Vagina (tissue), 2 donors: Measurements from ENCODE around the gene MTX1.

ENCODE experiments used
- POLR2A ChIP-seq, 2 donors: fragments of 450-650 bp; IDR thresholded peaks; one replicate each; pipeline ENCODE4 v1.6.1; 2017; ENCODE audit warnings: antibody characterized with exemption in 2 of 2, mild to moderate bottlenecking in 2 of 2, moderate library complexity in 2 of 2
- POLR2AphosphoS5 ChIP-seq, 2 donors: sonication (generic); formaldehyde crosslinking; IDR thresholded peaks; one replicate each; pipeline ENCODE4 v1.9.0; 2017; ENCODE audit warnings: antibody characterized with exemption in 2 of 2, mild to moderate bottlenecking in 2 of 2, low read depth in 1 of 2; ENCODE audit not compliant: insufficient read depth in 1 of 2
- TF ChIP-seq, protein P1 (sequence below), 3 experiments: fragments of 450-650 bp in 2 of 3; fragments of 200-600 bp in 1 of 3; sonication (generic) in 1 of 3; IDR thresholded peaks; one replicate each; pipeline ENCODE4 v1.5.1; 2017 to 2019; ENCODE audit warnings: antibody characterized with exemption in 3 of 3, mild to moderate bottlenecking in 2 of 3, moderate library complexity in 2 of 3

DNA sequence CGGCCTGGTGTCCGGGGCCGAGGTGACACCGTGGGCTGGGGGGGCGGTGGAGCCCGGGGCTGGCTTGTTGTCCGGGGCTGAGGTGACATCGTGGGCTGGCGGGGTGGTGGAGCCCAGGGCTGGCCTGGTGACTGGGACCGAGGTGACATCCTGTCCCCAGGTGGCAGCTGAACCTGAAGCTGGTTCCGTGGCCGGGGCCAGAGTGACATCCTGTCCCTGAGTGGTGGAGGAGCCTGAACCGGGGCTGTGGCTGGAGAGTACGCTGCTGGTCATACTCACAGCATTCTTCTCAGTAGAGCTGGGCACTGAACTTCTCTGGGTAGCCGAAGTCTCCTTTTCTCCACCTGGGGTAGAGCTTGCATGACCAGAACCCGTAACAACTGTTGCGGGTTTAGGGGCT is 16.6 kb upstream of the MTX1 start:
- TF ChIP-seq, protein P1, sequence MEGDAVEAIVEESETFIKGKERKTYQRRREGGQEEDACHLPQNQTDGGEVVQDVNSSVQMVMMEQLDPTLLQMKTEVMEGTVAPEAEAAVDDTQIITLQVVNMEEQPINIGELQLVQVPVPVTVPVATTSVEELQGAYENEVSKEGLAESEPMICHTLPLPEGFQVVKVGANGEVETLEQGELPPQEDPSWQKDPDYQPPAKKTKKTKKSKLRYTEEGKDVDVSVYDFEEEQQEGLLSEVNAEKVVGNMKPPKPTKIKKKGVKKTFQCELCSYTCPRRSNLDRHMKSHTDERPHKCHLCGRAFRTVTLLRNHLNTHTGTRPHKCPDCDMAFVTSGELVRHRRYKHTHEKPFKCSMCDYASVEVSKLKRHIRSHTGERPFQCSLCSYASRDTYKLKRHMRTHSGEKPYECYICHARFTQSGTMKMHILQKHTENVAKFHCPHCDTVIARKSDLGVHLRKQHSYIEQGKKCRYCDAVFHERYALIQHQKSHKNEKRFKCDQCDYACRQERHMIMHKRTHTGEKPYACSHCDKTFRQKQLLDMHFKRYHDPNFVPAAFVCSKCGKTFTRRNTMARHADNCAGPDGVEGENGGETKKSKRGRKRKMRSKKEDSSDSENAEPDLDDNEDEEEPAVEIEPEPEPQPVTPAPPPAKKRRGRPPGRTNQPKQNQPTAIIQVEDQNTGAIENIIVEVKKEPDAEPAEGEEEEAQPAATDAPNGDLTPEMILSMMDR (IDR thresholded peaks at IDR 0.05): no peak
- TF ChIP-seq POLR2A (IDR thresholded peaks at IDR 0.05): no peak
- TF ChIP-seq POLR2AphosphoS5 (IDR thresholded peaks at IDR 0.05; ENCODE audit: insufficient read depth in 1 of 2, low read depth in 1 of 2): no peak
